ENCODE results near the gene PCED1B. TPM values are rescaled to one million over a fixed set of nuclear protein-coding genes. Genes with fewer than 3 reads are reported as not detected.
"Not testable (repeated sequence)": the region's sequence is repeated elsewhere in the genome, so short reads cannot be mapped to it uniquely, and the experiment has no call there.

PCED1B gene
- total RNA-seq, 1 donor from 2014 or later = 0.91 TPM

- Mint-ChIP-seq H3K4me1 (ENCODE audit: low read depth) (no peaks in the 10 kb centered on the region), H3K36me3 (ENCODE audit: insufficient read depth) (no peaks in the 10 kb centered on the region), H3K27me3 (no peaks in the 10 kb centered on the region), H3K9me3 (ENCODE audit: low read depth) (no peaks in the 10 kb centered on the region), H3K4me3 (ENCODE audit: low read depth) (no peak overlapping the region), H3K27ac (no peak overlapping the region)
- DNase-seq (ENCODE audit: low spot score, unreplicated experiment) = no peak
- TF ChIP-seq CTCF (IDR thresholded peaks at IDR 0.05; ENCODE audit: unreplicated experiment) = no peak
Measured at GRCh38 chr12:47212701-47213039, 133.2 kb downstream of the PCED1B start.

GRCh38 chr12:47213396-47213795 lies 134.0 kb downstream of the PCED1B start:
- Mint-ChIP-seq H3K4me1 (ENCODE audit: low read depth) (no peaks in the 10 kb centered on the region), H3K9me3 (ENCODE audit: low read depth) (no peaks in the 10 kb centered on the region), H3K4me3 (ENCODE audit: low read depth) (no peak overlapping the region), H3K36me3 (ENCODE audit: insufficient read depth) (no peaks in the 10 kb centered on the region), H3K27me3 (no peaks in the 10 kb centered on the region), H3K27ac (no peak overlapping the region)
- no peak for TF ChIP-seq CTCF (IDR thresholded peaks at IDR 0.05; ENCODE audit: unreplicated experiment)
- DNase-seq (ENCODE audit: low spot score, unreplicated experiment) = no peak

GRCh38 chr12:47214001-47214619 lies 134.7 kb downstream of the PCED1B start:
- no peaks in the 10 kb centered on the region for H3K4me1 Mint-ChIP-seq (ENCODE audit: low read depth)
- TF ChIP-seq CTCF (IDR thresholded peaks at IDR 0.05; ENCODE audit: unreplicated experiment) = no peak

GRCh38 chr12:47214771-47215170 lies 135.3 kb downstream of the PCED1B start:
- no peaks in the 10 kb centered on the region for H3K36me3 Mint-ChIP-seq (ENCODE audit: insufficient read depth)
- no peaks in the 10 kb centered on the region for H3K9me3 Mint-ChIP-seq (ENCODE audit: low read depth)
- no peak for TF ChIP-seq CTCF (IDR thresholded peaks at IDR 0.05; ENCODE audit: unreplicated experiment)
- H3K4me1 Mint-ChIP-seq (ENCODE audit: low read depth) = no peaks in the 10 kb centered on the region
- no peaks in the 10 kb centered on the region for H3K27me3 Mint-ChIP-seq
- DNase-seq (ENCODE audit: low spot score, unreplicated experiment) = no peak
- H3K4me3 Mint-ChIP-seq (ENCODE audit: low read depth) = no peak overlapping the region
- H3K27ac Mint-ChIP-seq = no peak overlapping the region

More at GRCh38 chr12:47214001-47214619, 134.7 kb downstream of the PCED1B start:
- Mint-ChIP-seq H3K27ac (no peak overlapping the region), H3K4me3 (ENCODE audit: low read depth) (no peak overlapping the region), H3K27me3 (no peaks in the 10 kb centered on the region), H3K36me3 (ENCODE audit: insufficient read depth) (no peaks in the 10 kb centered on the region), H3K9me3 (ENCODE audit: low read depth) (no peaks in the 10 kb centered on the region)
- no peak for DNase-seq (ENCODE audit: low spot score, unreplicated experiment)

- Mint-ChIP-seq H3K27me3 (no peaks in the 10 kb centered on the region), H3K4me3 (ENCODE audit: low read depth) (no peak overlapping the region), H3K27ac (no peak overlapping the region), H3K4me1 (ENCODE audit: low read depth) (peaks cover 3% of the 10 kb centered on the region), H3K9me3 (ENCODE audit: low read depth) (no peaks in the 10 kb centered on the region), H3K36me3 (ENCODE audit: insufficient read depth) (no peaks in the 10 kb centered on the region)
- TF ChIP-seq CTCF (IDR thresholded peaks at IDR 0.05; ENCODE audit: unreplicated experiment) = no peak
- no peak for DNase-seq (ENCODE audit: low spot score, unreplicated experiment)
Measured at GRCh38 chr12:47216150-47216677, 136.8 kb downstream of the PCED1B start.

GRCh38 chr12:47217595-47217869 lies 138.1 kb downstream of the PCED1B start:
- H3K4me1 Mint-ChIP-seq (ENCODE audit: low read depth); H3K36me3 Mint-ChIP-seq (ENCODE audit: insufficient read depth); H3K4me3 Mint-ChIP-seq (ENCODE audit: low read depth); H3K9me3 Mint-ChIP-seq (ENCODE audit: low read depth); H3K27me3 Mint-ChIP-seq; DNase-seq (ENCODE audit: low spot score, unreplicated experiment); H3K27ac Mint-ChIP-seq: not testable (repeated sequence)
